ENCODE results near the gene MTLN. TPM values are rescaled to one million over a fixed set of nuclear protein-coding genes. Genes with fewer than 3 reads are reported as not detected.
"Not testable (repeated sequence)": the region's sequence is repeated elsewhere in the genome, so short reads cannot be mapped to it uniquely, and the experiment has no call there.

MTLN gene
- total and polyA plus RNA-seq, 2 donors from 2014 or later = 48.8 to 214 TPM

DNA sequence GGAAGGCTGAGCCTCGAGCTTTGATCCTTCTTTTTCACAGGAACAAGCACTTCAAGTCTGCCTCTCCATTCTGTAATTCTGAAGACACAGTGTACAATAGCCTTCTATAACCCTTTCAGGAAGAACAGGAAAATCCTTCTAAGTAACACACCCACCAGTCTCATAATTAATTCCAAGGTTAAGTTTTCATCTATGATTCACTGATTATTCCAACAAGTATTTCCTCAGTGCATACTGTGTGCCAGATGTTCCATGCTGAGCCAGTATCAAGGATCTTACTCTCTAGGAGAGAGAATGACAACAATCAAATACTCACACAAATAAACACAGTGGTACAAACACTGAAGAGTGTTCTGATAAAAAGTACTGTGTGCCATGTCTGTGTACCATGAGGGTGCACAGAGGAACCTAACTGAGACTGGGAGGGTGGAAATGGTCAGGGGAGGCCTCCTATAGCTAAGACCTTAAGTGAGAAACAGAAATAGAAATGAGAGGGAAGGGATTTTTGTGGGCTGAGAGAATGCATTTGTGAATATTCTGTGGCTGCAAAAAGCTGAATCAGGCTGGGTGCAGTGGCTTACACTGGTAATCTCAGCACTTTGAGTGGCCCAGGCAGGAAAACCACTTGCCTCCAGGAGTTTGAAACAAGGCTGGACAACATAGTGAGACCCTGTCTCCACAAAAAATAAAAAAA is 7.3 kb upstream of the MTLN start:
- Histone ChIP-seq H3K27me3 (ENCODE audit: control insufficient read depth, insufficient read depth, low read length) (no peaks in the 10 kb centered on the region), H3K36me3 (ENCODE audit: control insufficient read depth in 2 of 3, insufficient read depth in 3 of 3, low read length in 3 of 3) (no peaks in the 10 kb centered on the region), H3K27ac (ENCODE audit: low read depth in 2 of 2, low read length in 2 of 2) (no peak overlapping the region), H3K4me3 (ENCODE audit: low read length in 3 of 3) (no peak overlapping the region), H3K9ac (ENCODE audit: low read length in 3 of 3) (no peak overlapping the region), H3K9me3 (ENCODE audit: control insufficient read depth in 2 of 3, insufficient read depth in 1 of 3, low read length in 3 of 3) (no peaks in the 10 kb centered on the region), H3K4me1 (ENCODE audit: control insufficient read depth in 2 of 3, insufficient read depth in 2 of 3, low read depth in 1 of 3, low read length in 3 of 3) (no peaks in the 10 kb centered on the region)
- no peak for DNase-seq
- FAIRE-seq = no peak
- TF ChIP-seq, protein P1, sequence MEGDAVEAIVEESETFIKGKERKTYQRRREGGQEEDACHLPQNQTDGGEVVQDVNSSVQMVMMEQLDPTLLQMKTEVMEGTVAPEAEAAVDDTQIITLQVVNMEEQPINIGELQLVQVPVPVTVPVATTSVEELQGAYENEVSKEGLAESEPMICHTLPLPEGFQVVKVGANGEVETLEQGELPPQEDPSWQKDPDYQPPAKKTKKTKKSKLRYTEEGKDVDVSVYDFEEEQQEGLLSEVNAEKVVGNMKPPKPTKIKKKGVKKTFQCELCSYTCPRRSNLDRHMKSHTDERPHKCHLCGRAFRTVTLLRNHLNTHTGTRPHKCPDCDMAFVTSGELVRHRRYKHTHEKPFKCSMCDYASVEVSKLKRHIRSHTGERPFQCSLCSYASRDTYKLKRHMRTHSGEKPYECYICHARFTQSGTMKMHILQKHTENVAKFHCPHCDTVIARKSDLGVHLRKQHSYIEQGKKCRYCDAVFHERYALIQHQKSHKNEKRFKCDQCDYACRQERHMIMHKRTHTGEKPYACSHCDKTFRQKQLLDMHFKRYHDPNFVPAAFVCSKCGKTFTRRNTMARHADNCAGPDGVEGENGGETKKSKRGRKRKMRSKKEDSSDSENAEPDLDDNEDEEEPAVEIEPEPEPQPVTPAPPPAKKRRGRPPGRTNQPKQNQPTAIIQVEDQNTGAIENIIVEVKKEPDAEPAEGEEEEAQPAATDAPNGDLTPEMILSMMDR (IDR thresholded peaks at IDR 0.05; ENCODE audit: borderline replicate concordance, extremely low read depth, insufficient read depth) = no peak
- intact Hi-C loops (cut with DNase I) = no loop called here

- H3K4me1 ChIP-seq (ENCODE audit: control insufficient read depth in 2 of 3, insufficient read depth in 2 of 3, low read depth in 1 of 3, low read length in 3 of 3); DNase-seq; H3K27me3 ChIP-seq (ENCODE audit: control insufficient read depth, insufficient read depth, low read length); H3K36me3 ChIP-seq (ENCODE audit: control insufficient read depth in 2 of 3, insufficient read depth in 3 of 3, low read length in 3 of 3); H3K9me3 ChIP-seq (ENCODE audit: control insufficient read depth in 2 of 3, insufficient read depth in 1 of 3, low read length in 3 of 3); H3K9ac ChIP-seq (ENCODE audit: low read length in 3 of 3); H3K27ac ChIP-seq (ENCODE audit: low read depth in 2 of 2, low read length in 2 of 2); H3K4me3 ChIP-seq (ENCODE audit: low read length in 3 of 3); FAIRE-seq; intact Hi-C loops (cut with DNase I): not testable (repeated sequence)
Observed at GRCh38 chr2:110218889-110219288, 6.5 kb upstream of the MTLN start.

- Histone ChIP-seq H3K4me1 (ENCODE audit: control insufficient read depth in 2 of 3, insufficient read depth in 2 of 3, low read depth in 1 of 3, low read length in 3 of 3) (peaks cover 0 to under 1% (median 0%) of the 10 kb centered on the region in 3 donors), H3K4me3 (ENCODE audit: low read length in 3 of 3) (no peak overlapping the region), H3K9me3 (ENCODE audit: control insufficient read depth in 2 of 3, insufficient read depth in 1 of 3, low read length in 3 of 3) (no peaks in the 10 kb centered on the region), H3K27me3 (ENCODE audit: control insufficient read depth, insufficient read depth, low read length) (no peaks in the 10 kb centered on the region), H3K27ac (ENCODE audit: low read depth in 2 of 2, low read length in 2 of 2) (no peak overlapping the region), H3K9ac (ENCODE audit: low read length in 3 of 3) (no peak overlapping the region), H3K36me3 (ENCODE audit: control insufficient read depth in 2 of 3, insufficient read depth in 3 of 3, low read length in 3 of 3) (no peaks in the 10 kb centered on the region)
- DNase-seq (no peak), FAIRE-seq (no peak)
- intact Hi-C loops (cut with DNase I) = no loop called here
- TF ChIP-seq, protein P1 (IDR thresholded peaks at IDR 0.05; ENCODE audit: borderline replicate concordance, extremely low read depth, insufficient read depth) = no peak
Observed at GRCh38 chr2:110216803-110217202, 4.5 kb upstream of the MTLN start.

DNA sequence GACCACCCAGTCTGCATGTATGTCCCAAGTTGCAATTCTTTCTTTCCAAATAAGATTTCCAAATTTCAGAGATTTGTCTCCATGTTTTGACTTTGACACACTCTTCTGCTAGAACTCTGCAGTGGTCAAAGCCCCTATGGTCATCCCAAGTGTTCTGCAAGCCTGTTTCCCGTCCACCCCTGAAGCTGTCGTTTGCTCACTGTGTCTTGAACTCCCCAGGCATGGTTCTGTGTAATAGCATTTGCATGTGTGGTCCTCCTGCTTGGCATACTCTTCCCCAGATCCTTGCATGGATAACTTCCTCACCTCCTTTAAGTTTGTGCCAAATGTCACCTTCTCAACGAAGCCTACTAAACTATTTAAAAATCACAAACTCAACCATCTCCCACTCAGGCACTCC is 3.9 kb upstream of the MTLN start:
- Histone ChIP-seq H3K9ac (ENCODE audit: low read length in 3 of 3) (no peak overlapping the region), H3K27ac (ENCODE audit: low read depth in 2 of 2, low read length in 2 of 2) (no peak overlapping the region), H3K36me3 (ENCODE audit: control insufficient read depth in 2 of 3, insufficient read depth in 3 of 3, low read length in 3 of 3) (no peaks in the 10 kb centered on the region), H3K4me3 (ENCODE audit: low read length in 3 of 3) (no peak overlapping the region), H3K4me1 (ENCODE audit: control insufficient read depth in 2 of 3, insufficient read depth in 2 of 3, low read depth in 1 of 3, low read length in 3 of 3) (peaks cover 0 to 6% (median 2%) of the 10 kb centered on the region in 3 donors), H3K27me3 (ENCODE audit: control insufficient read depth, insufficient read depth, low read length) (no peaks in the 10 kb centered on the region), H3K9me3 (ENCODE audit: control insufficient read depth in 2 of 3, insufficient read depth in 1 of 3, low read length in 3 of 3) (no peaks in the 10 kb centered on the region)
- FAIRE-seq (no peak), DNase-seq (no peak)
- intact Hi-C loops (cut with DNase I) = no loop called here
- TF ChIP-seq, protein P1 (IDR thresholded peaks at IDR 0.05; ENCODE audit: borderline replicate concordance, extremely low read depth, insufficient read depth) = no peak

All from kidney (tissue), 14 donors.